Gastrocnemius medialis (tissue), 4 donors: ENCODE data around the gene DNASE1L1.
A peak's percentile ranks its signal among the peaks of the same experiment; 100 is the strongest.

Experiments
- POLR2A ChIP-seq, 2 donors: fragments of 450-650 bp; IDR thresholded peaks; one replicate each; pipeline ENCODE4 v1.6.1; 2017; ENCODE audit warnings: antibody characterized with exemption in 2 of 2, mild to moderate bottlenecking in 2 of 2, moderate library complexity in 2 of 2
- TF ChIP-seq, protein P1 (sequence below), 5 experiments: fragments of 450-650 bp in 3 of 5; fragments of 200-600 bp in 2 of 5; sonication (generic) in 2 of 5; IDR thresholded peaks in 4 of 5; conservative IDR thresholded peaks in 1 of 5; 1 replicate in 4 of 5; 2 replicates in 1 of 5; pipeline ENCODE4 v1.5.1; 2016 to 2019; ENCODE audit warnings: antibody characterized with exemption in 5 of 5, mild to moderate bottlenecking in 3 of 5, moderate library complexity in 3 of 5

DNA sequence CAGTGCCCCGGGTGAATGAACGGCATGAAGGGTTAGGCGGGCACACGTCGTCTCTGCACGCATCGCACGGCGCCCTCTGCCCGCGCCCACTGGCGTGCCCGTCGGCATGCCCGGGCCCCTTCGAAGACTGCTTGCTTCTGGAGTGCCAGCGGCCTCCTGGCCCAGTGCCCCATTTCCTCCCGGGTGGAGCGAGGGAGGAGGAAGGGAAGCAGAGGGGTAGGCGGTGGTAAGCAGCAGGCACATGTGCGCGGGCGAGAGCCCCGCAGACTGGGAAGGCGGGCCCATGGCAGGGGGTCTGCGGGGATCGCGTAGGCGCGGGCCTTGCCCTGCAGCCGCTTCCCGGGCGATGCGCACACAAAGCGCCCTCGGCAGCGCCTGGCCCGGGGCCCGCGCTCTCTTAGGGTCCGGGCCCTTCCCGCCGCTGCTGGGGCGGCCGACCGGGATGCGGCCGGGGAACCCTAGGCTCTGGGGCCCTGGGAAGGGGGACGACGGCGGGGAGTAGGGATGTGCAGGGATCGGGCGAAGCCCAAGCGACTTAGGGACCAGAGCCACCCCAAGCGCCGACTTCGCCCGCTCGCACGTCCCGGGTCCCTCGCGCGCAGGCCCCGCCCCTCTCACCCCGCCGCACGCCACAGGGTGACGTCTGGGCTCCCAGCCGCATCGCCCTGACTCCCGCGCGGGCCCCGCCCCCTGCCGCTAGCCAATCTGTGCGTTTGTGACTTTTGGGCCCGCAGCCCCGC is 30.8 kb downstream of the DNASE1L1 start:
- peak; percentile 86 for TF ChIP-seq POLR2A (IDR thresholded peaks at IDR 0.05)
- TF ChIP-seq, protein P1, sequence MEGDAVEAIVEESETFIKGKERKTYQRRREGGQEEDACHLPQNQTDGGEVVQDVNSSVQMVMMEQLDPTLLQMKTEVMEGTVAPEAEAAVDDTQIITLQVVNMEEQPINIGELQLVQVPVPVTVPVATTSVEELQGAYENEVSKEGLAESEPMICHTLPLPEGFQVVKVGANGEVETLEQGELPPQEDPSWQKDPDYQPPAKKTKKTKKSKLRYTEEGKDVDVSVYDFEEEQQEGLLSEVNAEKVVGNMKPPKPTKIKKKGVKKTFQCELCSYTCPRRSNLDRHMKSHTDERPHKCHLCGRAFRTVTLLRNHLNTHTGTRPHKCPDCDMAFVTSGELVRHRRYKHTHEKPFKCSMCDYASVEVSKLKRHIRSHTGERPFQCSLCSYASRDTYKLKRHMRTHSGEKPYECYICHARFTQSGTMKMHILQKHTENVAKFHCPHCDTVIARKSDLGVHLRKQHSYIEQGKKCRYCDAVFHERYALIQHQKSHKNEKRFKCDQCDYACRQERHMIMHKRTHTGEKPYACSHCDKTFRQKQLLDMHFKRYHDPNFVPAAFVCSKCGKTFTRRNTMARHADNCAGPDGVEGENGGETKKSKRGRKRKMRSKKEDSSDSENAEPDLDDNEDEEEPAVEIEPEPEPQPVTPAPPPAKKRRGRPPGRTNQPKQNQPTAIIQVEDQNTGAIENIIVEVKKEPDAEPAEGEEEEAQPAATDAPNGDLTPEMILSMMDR (IDR thresholded peaks at IDR 0.05 in 4 of 5, conservative IDR thresholded peaks at IDR 0.05 in 1 of 5), result no peak
